ENCODE data around the gene PRDM9.

DNA sequence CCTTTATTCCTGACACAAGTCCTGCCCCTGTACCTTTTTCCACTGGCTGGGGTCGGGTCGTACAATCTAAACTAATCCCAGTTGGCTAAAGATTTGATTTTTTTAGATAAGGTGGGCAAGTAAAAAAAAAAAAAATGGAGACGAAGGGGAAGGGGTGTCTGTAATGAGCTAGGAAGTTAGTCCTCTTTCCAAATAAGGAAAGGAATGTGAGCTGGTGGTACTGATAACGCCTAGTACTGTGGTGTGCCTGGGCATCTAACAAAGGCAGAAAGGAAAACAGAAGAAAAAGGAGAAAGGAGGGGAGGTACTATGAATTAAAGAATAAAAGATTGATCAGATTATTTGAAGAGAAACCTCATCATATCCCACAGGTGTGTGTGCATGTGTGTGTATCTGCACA is 21.3 kb downstream of the PRDM9 start:
- TF ChIP-seq, protein P1, sequence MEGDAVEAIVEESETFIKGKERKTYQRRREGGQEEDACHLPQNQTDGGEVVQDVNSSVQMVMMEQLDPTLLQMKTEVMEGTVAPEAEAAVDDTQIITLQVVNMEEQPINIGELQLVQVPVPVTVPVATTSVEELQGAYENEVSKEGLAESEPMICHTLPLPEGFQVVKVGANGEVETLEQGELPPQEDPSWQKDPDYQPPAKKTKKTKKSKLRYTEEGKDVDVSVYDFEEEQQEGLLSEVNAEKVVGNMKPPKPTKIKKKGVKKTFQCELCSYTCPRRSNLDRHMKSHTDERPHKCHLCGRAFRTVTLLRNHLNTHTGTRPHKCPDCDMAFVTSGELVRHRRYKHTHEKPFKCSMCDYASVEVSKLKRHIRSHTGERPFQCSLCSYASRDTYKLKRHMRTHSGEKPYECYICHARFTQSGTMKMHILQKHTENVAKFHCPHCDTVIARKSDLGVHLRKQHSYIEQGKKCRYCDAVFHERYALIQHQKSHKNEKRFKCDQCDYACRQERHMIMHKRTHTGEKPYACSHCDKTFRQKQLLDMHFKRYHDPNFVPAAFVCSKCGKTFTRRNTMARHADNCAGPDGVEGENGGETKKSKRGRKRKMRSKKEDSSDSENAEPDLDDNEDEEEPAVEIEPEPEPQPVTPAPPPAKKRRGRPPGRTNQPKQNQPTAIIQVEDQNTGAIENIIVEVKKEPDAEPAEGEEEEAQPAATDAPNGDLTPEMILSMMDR (IDR thresholded peaks at IDR 0.05), result no peak
- TF ChIP-seq POLR2A (IDR thresholded peaks at IDR 0.05), result no peak
